Raji (cell line): ENCODE measurements around the gene EDC3.

Experiments used
- POLR2A ChIP-seq: IDR thresholded peaks from 2 replicates; pipeline ENCODE4 v1.6.1; 2011; ENCODE audit warnings: low read depth, low read length, control low read depth; ENCODE audit not compliant: insufficient read depth

EDC3 gene

GRCh38 chr15:74695597-74696397 is at the start of gene EDC3:
Gene EDC3 (minus strand): TSS chr15:74696024. CDS start chr15:74675124, 20,900 bp downstream.
- peak; percentile 65 for TF ChIP-seq POLR2A

GRCh38 chr15:74742422-74742821 is 46.6 kb upstream of the EDC3 start:
- no peak for TF ChIP-seq POLR2A

GRCh38 chr15:74735305-74735704 is 39.5 kb upstream of the EDC3 start:
- no peak for TF ChIP-seq POLR2A

- no peak for TF ChIP-seq POLR2A
Observed at GRCh38 chr15:74733269-74733668, 37.4 kb upstream of the EDC3 start.

- TF ChIP-seq POLR2A, result no peak
Observed at GRCh38 chr15:74732846-74733245, 37.0 kb upstream of the EDC3 start.

GRCh38 chr15:74730619-74731316 is 34.9 kb upstream of the EDC3 start:
- no peak for TF ChIP-seq POLR2A

- TF ChIP-seq POLR2A, result no peak
Observed at GRCh38 chr15:74727727-74728126, 31.9 kb upstream of the EDC3 start.

GRCh38 chr15:74726774-74727164 is 30.9 kb upstream of the EDC3 start:
- no peak for TF ChIP-seq POLR2A

- TF ChIP-seq POLR2A, result no peak
Observed at GRCh38 chr15:74725845-74726773, 30.3 kb upstream of the EDC3 start.

GRCh38 chr15:74725225-74725774 is 29.5 kb upstream of the EDC3 start, which contains the start of gene CYP1A1:
Gene CYP1A1 (minus strand): TSS chr15:74725528. CDS start chr15:74723097, 2,431 bp downstream.
- TF ChIP-seq POLR2A, result no peak

- no peak for TF ChIP-seq POLR2A
Observed at GRCh38 chr15:74724570-74725224, 28.9 kb upstream of the EDC3 start.

- TF ChIP-seq POLR2A, result no peak
Observed at GRCh38 chr15:74723754-74724334, 28.0 kb upstream of the EDC3 start.

GRCh38 chr15:74723187-74723586 is 27.4 kb upstream of the EDC3 start:
- no peak for TF ChIP-seq POLR2A

- TF ChIP-seq POLR2A, result no peak
Observed at GRCh38 chr15:74722591-74722990, 26.8 kb upstream of the EDC3 start.
